GM12872 (cell line): ENCODE data around the gene HYAL1.

Experiments used
- CTCF ChIP-seq: IDR thresholded peaks from 3 replicates; pipeline ENCODE4 v1.5.1; 2011; ENCODE audit warnings: low read depth, mild to moderate bottlenecking, low read length, moderate library complexity; ENCODE audit not compliant: insufficient read depth

HYAL1 gene

GRCh38 chr3:50265571-50265970 is 37.8 kb downstream of the HYAL1 start:
- no peak for TF ChIP-seq CTCF

- no peak for TF ChIP-seq CTCF
These were observed 38.3 kb downstream of the HYAL1 start for GRCh38 chr3:50264964-50265485.

- no peak for TF ChIP-seq CTCF
These were observed 38.9 kb downstream of the HYAL1 start for GRCh38 chr3:50264383-50264963.

- no peak for TF ChIP-seq CTCF
These were observed 39.6 kb downstream of the HYAL1 start for GRCh38 chr3:50263478-50264382.

GRCh38 chr3:50262778-50263177 is 40.6 kb downstream of the HYAL1 start:
- TF ChIP-seq CTCF, result no peak

GRCh38 chr3:50261505-50261904 is 41.9 kb downstream of the HYAL1 start:
- TF ChIP-seq CTCF, result no peak

GRCh38 chr3:50260942-50261441 is 42.4 kb downstream of the HYAL1 start:
- TF ChIP-seq CTCF, result no peak
